GM18508 (cell line): ENCODE measurements around the gene RASD1.

Source experiments
- ATAC-seq: cut with Tn5 transposase; IDR thresholded peaks from one replicate; pipeline ENCODE4 v1.9.1; 2021; ENCODE audit warnings: moderate number of reproducible peaks; ENCODE audit not compliant: insufficient read depth, unreplicated experiment

The RASD1 gene

DNA sequence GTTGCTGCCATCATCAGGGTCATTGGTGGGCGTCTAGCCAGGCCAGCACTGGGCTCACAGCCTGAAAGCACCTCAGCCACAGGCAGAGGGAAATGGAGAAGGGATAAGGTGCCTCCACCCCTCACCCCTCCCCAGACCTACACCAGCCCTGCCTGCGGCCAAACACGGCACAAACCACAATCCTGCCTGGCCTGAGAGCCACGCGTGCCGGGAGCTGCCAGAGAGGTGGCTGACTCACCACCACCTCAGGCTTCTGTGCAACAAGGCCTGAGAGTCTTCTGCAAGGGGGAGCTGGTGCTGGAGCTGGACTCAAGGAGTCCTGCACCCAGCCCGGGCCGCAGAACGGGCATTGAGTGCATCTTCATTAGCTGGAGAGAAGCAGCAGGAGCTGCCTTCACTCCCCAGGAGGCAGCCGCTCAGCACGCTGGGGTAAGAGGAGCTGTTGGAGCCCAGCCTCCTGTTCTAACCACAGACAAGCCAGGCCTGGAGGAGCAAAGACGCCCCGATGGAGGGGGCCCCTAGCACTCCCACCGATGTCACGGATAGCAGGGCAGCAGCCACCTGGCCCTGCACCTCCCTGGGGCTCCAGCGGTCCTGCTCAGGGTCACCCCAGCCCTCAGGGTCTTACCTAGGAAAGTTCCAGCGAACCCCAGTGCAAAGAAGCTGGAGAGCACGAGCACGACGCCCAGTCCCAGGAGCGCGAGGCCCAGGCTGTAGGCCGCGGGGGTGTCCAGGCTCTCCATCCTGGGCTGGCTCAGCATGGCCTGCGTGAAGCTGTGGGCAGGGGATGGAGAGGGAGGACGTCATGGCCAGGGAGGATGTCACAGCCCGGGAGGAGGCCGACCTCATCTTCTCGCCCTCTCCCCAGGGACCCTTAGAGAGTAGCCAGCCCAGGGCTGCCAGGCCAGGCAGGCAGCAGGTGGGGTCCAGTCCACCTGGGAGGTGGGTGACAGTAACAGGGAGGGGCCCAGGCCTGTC lies 16.0 kb upstream of the RASD1 start:
- ATAC-seq = no peak

DNA sequence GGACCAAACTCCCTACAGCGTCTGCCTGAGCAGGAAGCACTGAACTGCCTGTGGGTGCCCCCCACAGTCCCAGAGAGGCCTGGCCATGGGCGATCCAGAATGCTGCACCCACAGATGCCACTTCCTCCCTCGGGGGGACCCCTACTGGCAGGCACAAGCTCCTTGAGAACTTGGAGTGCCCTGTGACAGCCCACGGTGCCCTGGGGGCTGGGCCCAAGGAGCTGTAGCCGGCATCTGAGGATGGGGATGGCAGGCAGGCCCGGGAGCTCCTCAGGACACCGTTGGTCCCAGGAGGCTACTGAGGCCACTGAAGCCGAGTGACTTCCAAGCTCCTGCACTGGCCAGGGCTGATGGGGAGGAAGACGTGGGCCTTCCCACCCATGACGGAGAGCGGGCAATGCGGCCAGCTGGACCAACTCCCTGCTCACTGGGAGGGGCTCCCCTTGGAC lies 15.1 kb upstream of the RASD1 start:
- no peak for ATAC-seq

DNA sequence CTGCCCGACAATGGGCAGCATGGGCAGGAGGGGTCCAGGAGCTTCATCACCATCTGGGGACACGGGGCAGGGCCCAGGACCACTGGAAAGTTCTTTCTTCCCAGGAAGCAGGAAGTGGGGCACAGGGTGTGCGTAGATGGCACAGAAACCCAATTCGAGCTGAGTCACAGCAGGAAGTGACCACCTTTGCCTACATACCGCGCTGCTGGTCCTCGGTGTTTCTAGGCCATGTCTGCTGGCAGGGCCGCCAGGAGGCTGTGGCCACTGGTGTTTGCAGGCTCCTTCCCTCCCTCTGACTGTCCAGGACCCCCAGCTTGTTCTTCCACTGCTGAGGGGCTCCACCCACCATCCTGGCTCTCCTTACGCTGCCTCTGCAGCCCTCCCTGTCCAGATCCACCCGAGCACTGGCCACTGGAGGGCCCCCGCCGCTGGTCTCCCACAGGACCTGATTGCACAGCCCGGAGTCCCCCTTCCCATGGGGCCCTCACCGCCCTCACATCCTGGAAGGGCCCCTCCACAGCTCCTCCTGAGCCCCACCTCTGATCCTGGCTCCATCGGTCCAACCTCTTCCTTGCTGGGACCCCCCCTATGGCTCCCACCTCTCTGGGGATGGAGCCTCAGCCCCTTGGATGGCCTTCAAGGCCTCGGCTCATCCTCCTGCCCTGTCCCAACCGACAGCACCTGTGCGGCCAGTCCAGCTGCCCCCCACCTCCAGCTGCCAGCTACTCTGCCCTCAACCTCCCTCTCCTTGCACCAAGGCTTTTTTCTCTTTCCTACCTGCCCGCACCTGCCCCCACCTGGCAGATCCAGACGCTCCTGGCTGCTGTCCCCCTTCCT lies 14.5 kb upstream of the RASD1 start:
- no peak for ATAC-seq

DNA sequence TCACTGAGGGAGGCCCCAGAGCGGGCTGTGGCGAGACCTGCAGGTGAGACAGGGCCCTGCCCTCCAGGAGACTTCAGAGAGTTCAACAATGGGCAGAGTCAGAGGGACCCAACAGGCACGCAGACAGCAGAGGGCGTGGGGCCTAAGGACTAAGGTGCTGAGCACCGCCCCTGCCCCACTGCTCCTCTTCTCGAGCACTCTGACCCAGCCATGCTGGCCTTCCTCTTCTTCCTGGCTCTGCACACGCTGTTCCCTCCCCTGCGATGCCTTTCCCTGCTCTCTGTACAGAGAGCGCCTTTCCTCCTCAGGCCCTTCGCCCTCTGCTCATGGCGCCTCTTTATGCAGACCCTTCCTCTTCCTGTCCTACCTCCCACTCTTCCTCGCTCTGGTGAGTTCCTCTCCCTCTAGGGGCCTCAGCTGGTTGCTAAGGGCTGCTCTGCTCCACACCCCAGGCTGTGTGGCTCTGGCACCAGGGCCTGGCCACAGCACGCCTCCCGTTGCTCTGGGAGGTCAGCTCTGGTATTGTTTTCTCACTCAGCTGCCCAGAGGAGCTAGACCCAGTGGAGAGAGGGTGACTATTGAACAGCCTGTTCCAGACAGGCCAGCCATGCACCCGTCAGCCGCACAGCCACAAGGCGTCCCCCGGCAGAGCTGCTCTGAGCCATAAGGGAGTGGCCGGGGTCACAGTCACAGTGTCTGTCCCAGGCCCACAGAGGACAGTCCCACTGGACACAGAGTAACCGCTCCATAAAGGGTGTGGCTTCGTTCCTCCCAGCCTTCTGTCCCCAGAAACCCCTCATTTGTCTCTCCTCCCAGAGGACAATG lies 13.6 kb upstream of the RASD1 start:
- no peak for ATAC-seq

GRCh38 chr17:17508646-17509591 lies 12.7 kb upstream of the RASD1 start:
- ATAC-seq = no peak

DNA sequence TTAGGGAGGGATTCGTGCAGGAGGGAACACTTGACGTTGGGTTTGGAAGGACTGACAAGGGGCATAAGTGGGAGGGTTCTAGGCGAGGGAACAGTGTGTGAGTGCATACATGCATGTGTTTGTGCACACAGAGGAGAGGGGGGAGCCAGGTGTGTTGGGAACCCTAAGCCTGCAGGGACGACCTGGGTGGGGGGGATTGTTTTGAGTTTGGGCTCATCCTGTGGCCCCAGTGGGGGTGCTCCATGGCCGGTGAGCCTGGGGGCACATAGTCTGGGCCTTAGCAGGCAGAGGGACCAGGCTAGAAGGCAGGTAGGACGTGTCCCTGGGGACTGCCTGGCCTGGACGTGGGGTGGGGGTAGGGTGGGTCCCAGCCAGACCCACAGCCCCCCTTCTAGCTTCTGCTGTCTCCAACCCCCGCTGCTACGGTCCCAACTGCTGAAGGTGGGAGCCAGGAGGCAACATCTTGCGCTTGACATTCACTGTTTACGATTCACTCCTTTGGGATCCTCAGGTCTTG lies 11.9 kb upstream of the RASD1 start:
- no peak for ATAC-seq

GRCh38 chr17:17507465-17508011 lies 11.3 kb upstream of the RASD1 start:
- no peak for ATAC-seq

- ATAC-seq = no peak
Observed at GRCh38 chr17:17506893-17507464, 10.8 kb upstream of the RASD1 start.

- ATAC-seq = no peak
Observed at GRCh38 chr17:17506181-17506741, 10.1 kb upstream of the RASD1 start.

DNA sequence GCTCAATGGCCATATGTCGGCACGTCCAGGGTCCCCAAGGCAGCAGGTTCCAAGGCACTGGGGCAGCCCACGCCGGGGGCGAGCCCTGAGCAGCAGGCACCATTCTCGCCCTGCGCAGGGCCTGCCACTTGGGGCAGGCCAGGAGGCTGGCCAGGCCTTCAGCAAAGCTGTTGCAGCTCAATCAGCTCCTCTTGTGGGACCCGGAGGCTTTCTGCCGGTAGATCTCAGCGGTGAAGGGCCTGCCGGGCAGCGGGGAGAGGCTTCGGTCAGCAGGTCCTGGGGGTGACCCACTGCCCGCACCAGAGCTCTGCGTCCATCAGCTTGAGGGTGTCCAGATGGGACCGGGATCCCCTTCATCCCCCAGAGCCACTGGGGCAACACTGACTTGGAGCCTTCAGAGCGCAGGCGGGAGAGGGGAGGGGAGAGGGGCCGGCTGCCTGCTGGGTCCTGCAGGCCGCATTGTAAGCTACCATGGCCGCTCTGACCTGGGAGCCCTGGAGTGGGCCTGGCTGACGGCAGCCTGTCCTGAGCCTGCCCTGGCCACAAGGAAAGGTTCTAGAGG lies 9.5 kb upstream of the RASD1 start:
- ATAC-seq = no peak

GRCh38 chr17:17505151-17505550 lies 9.0 kb upstream of the RASD1 start:
- ATAC-seq = no peak

GRCh38 chr17:17504341-17505140 lies 8.3 kb upstream of the RASD1 start:
- no peak for ATAC-seq

- ATAC-seq = no peak
Observed at GRCh38 chr17:17503566-17504130, 7.5 kb upstream of the RASD1 start.

GRCh38 chr17:17502741-17503565 lies 6.8 kb upstream of the RASD1 start:
- no peak for ATAC-seq

DNA sequence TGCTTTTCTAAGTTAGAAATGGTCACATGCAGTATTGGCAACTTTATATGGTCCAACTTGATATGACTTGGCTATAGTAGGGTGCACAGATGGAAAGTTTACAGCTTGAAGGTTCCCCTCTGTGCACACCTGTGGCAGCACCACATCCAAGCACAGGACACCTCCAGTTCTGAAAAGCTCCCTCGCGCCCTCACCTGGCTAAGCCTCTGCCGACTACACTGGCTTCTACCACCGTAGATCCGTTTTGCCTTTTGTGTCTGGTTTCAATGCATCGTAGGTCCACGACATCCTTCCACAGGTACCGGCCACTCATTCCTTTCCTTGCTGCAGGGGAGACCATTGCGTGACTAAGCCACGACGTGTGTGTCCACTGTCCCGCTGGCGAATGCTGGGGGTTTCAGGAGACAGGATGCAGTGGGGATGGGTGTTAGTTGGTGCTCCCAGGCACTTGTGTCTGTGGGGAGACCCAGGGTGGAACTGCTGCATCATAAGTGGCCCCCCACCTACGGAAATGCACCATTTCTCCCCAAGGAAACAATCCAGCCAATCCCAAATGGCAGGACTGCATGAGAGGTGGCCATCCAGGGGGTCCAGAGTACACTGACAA lies 4.9 kb upstream of the RASD1 start:
- no peak for ATAC-seq
